H1 (cell line): ENCODE data around the gene MGAT5. TPM values are rescaled to one million over a fixed set of nuclear protein-coding genes. Genes with fewer than 3 reads are reported as not detected.

Experiments used
- CHD7 ChIP-seq: fragments of 300-600 bp; sonication (generic); IDR thresholded peaks from 2 replicates; pipeline ENCODE4 v1.7.1; 2012; ENCODE audit warnings: low read length, moderate library complexity, mild to moderate bottlenecking, inconsistent platforms; ENCODE audit not compliant: insufficient replicate concordance
- CREB1 ChIP-seq: IDR thresholded peaks from 2 replicates; pipeline ENCODE4 v1.6.1; 2012; ENCODE audit warnings: inconsistent platforms
- GABPA ChIP-seq: IDR thresholded peaks from 2 replicates; pipeline ENCODE4 v1.6.1; 2011; ENCODE audit warnings: mild to moderate bottlenecking, low read length, moderate library complexity, borderline replicate concordance; ENCODE audit not compliant: insufficient read depth
- RAD21 ChIP-seq, 2 experiments: IDR thresholded peaks in 1 of 2; conservative IDR thresholded peaks in 1 of 2; 2 replicates each; pipeline ENCODE4 v1.6.1; 2011; ENCODE audit warnings: low read depth in 2 of 2, low read length in 2 of 2, improper control_type of control experiment in 1 of 2, inconsistent platforms in 1 of 2, mild to moderate bottlenecking in 1 of 2, moderate library complexity in 1 of 2
- RFX5 ChIP-seq: IDR thresholded peaks from 2 replicates; pipeline ENCODE4 v1.6.1; 2011; ENCODE audit warnings: low read depth, low read length, improper control_type of control experiment, borderline replicate concordance
- RXRA ChIP-seq: IDR thresholded peaks from 2 replicates; pipeline ENCODE4 v1.6.1; 2011; ENCODE audit warnings: low read depth, mild to moderate bottlenecking, low read length, moderate library complexity; ENCODE audit not compliant: insufficient read depth
- SAP30 ChIP-seq: fragments of 300-600 bp; sonication (generic); IDR thresholded peaks from 2 replicates; pipeline ENCODE4 v1.7.1; 2012; ENCODE audit warnings: low read length, moderate library complexity, mild to moderate bottlenecking, inconsistent platforms; ENCODE audit not compliant: insufficient read depth, insufficient replicate concordance
- SRF ChIP-seq: IDR thresholded peaks from 2 replicates; pipeline ENCODE4 v1.6.1; 2011; ENCODE audit warnings: mild to moderate bottlenecking, low read depth, low read length, moderate library complexity
- TAF7 ChIP-seq: optimal IDR thresholded peaks from 2 replicates; pipeline ENCODE3; 2011; ENCODE audit warnings: low read depth, mild to moderate bottlenecking, inconsistent platforms, low read length, moderate library complexity, borderline replicate concordance
- polyA plus RNA-seq, 7 experiments: library from polyadenylated mRNA; depleted of rRNA in 3 of 7; stranded (reverse) in 5 of 7; unstranded in 2 of 7; fragments of >200 nt in 5 of 7; fragments of 200-250 nt in 2 of 7; gene quantifications; 1 replicate in 5 of 7; 2 replicates in 1 of 7; 4 replicates in 1 of 7; pipeline versions ENCODE4 v1.2.1 to v1.2.3, GENCODE V29; 2011 to 2013; ENCODE audit warnings: missing spikeins in 2 of 7, mixed read lengths in 2 of 7
- total RNA-seq: library from RNA; stranded (reverse); fragmentation: NEBNext Ultra II Directional; extraction: Animal tissue kit (Norgen Biotek cat#: 25700); gene quantifications from 2 replicates; pipeline ENCODE4 v1.2.1, GENCODE V29; 2021

Gene MGAT5
- total and polyA plus RNA-seq, 2 of the 8 experiments (the other 6 are each of a cell fraction or from before 2014, with no cell fraction given), result 11.2 to 49.2 TPM

- TF ChIP-seq RXRA (no peak), CHD7 (no peak), GABPA (no peak), SRF (no peak), RAD21 (IDR thresholded peaks at IDR 0.05 in 1 of 2, conservative IDR thresholded peaks at IDR 0.05 in 1 of 2; ENCODE audit: low read depth in 2 of 2, low read length in 2 of 2) (no peak), CREB1 (no peak), SAP30 (no peak), TAF7 (no peak), RFX5 (no peak)
Measured at GRCh38 chr2:134501476-134502091, 247.7 kb downstream of the MGAT5 start (continued).
